A549 (cell line): Measurements from ENCODE around the gene SLC3A2.

ENCODE experiments used
- CEBPB ChIP-seq, 2 experiments: fragments of >200 bp in 1 of 2; sonication (Bioruptor Twin) in 1 of 2; formaldehyde crosslinking in 1 of 2; IDR thresholded peaks; 2 replicates each; pipeline ENCODE4 v1.6.1; 2012 to 2016
- CTCF ChIP-seq: fragments of >200 bp; sonication (Bioruptor Twin); formaldehyde crosslinking; IDR thresholded peaks from 3 replicates; pipeline ENCODE4 v1.5.1; 2016
- ELK1 ChIP-seq: fragments of 150-350 bp; IDR thresholded peaks from 2 replicates; pipeline ENCODE4 v1.6.1; 2014; ENCODE audit warnings: low read depth, mild to moderate bottlenecking, low read length
- ESRRA ChIP-seq: fragments of 150-350 bp; IDR thresholded peaks from 2 replicates; pipeline ENCODE4 v1.6.1; 2014; ENCODE audit warnings: mild to moderate bottlenecking, low read length, borderline replicate concordance
- HOXB13 ChIP-seq: fragments of 250-450 bp; sonication (Bioruptor Pico); IDR thresholded peaks from 2 replicates; pipeline ENCODE4 v1.5.0; 2020; ENCODE audit warnings: low read depth, mild to moderate bottlenecking, moderate library complexity
- KDM5A ChIP-seq: fragments of 200-600 bp; sonication (generic); IDR thresholded peaks from 2 replicates; pipeline ENCODE4 v1.6.1; 2016; ENCODE audit warnings: antibody characterized with exemption, mild to moderate bottlenecking
- NFE2L2 ChIP-seq: fragments of 150-350 bp; conservative IDR thresholded peaks from 2 replicates; pipeline ENCODE4 v1.6.1; 2014; ENCODE audit warnings: low read length
- PHF8 ChIP-seq: fragments of 200-600 bp; sonication (generic); IDR thresholded peaks from 2 replicates; pipeline ENCODE4 v1.6.1; 2016; ENCODE audit warnings: low read depth, mild to moderate bottlenecking, antibody characterized with exemption, moderate library complexity, borderline replicate concordance
- POLR2A ChIP-seq: IDR thresholded peaks from 2 replicates; pipeline ENCODE4 v1.6.1; 2012; ENCODE audit warnings: mild to moderate bottlenecking, low read length
- RAD21 ChIP-seq, 2 experiments: fragments of >200 bp in 1 of 2; sonication (Bioruptor Twin) in 1 of 2; formaldehyde crosslinking in 1 of 2; IDR thresholded peaks in 1 of 2; conservative IDR thresholded peaks in 1 of 2; 2 replicates in 1 of 2; 3 replicates in 1 of 2; pipeline ENCODE4 v1.6.1; 2012 to 2018; ENCODE audit warnings: inconsistent platforms in 1 of 2
- RFX5 ChIP-seq: fragments of 450-650 bp; IDR thresholded peaks from 2 replicates; pipeline ENCODE4 v1.7.1; 2014; ENCODE audit warnings: antibody characterized with exemption, mild to moderate bottlenecking, moderate library complexity
- SREBF2 ChIP-seq: fragments of 450-650 bp; IDR thresholded peaks from 2 replicates; pipeline ENCODE4 v1.6.1; 2014; ENCODE audit warnings: mild to moderate bottlenecking, moderate library complexity

GRCh38 chr11:62925308-62925707 is 44.6 kb downstream of the SLC3A2 start:
- TF ChIP-seq CTCF (no peak), KDM5A (no peak), RFX5 (no peak), POLR2A (no peak), PHF8 (no peak), ESRRA (no peak), RAD21 (conservative IDR thresholded peaks at IDR 0.05 in 1 of 2, IDR thresholded peaks at IDR 0.05 in 1 of 2) (no peak), HOXB13 (CRISPR knock-in tag) (no peak), ELK1 (no peak), NFE2L2 (no peak), CEBPB (IDR thresholded peaks at IDR 0.05) (no peak), SREBF2 (no peak)
